NCI-H1694 (cell line): Measurements from ENCODE around the gene OR2G3.

ENCODE experiments used
- DNase-seq: peaks from one replicate; lab custom pipeline; 2025; lab: John Stamatoyannopoulos, UW

OR2G3 gene

DNA sequence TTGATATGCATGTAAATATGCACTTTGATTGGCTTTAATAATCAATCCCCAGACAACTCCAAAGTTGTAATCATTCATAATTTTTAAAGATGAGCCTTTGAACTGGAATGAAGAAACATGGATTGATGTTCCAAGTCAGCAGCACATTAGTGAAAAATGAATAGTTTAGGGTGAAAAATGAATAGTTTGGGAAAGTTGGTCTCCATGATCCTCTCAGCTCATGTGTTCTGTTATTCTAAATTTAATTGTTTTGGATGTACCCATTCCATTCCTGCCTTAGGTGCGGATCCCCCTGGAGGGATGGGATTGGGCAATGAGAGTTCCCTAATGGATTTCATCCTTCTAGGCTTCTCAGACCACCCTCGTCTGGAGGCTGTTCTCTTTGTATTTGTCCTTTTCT is at the start of gene OR2G3:
OR2G3 (plus strand) TSS at position 301 of the 400 bp plus-strand sequence; CDS start at position 301, 0 bp downstream.
- no peak for DNase-seq

DNA sequence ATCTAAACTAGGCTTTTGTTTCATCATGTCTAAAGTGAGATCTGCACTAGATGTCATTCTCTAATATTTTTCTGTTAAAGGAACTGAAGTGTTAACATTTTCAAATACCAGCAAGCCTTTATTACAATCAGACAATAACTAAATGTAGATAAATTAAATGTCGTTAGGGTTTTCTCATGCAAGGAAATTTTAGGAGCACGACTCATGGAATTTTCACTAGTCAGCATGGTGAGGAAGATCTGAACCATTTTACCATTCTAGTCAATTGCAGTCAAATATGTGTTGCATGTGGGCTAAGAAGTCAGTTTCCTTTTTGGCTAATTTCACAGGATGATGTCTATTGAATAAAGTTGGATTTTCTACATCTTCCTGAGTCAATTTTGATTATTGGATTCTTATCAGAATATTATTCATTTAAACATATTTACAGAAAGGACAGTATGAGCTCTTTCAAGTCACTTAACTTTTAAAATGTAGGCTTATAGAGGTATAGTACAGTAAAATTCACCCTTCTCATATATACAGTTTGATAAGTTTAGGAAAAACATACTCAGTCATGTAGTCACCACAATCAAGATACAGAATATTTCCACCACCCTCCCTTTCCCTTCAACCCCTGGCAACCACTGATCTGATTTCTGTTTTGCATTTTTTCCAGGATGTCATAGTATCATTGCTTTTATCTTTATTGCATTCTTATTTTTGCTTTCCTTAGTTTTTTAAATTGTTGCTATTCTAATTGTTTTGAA is 47.3 kb upstream of the OR2G3 start:
- DNase-seq = no peak

DNA sequence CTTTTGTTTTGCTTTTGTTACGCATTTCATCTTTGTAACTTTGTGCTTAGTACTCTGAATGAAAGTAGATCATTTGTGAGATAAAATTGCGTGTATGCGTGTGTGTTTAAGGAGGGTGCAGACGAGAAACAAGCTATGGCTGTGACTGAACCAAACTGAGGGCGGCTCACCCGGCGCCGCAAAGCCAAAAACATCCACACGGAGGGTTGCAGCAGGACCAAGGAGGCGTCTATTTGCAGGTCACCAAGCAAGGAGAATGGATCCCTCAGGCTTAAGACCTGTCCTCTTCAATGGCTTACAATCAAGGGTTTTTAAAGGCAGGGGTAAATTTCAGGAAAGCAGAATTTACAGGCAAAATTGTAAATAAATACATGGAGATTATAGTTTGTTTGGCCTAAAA is 43.7 kb upstream of the OR2G3 start:
- no peak for DNase-seq

DNA sequence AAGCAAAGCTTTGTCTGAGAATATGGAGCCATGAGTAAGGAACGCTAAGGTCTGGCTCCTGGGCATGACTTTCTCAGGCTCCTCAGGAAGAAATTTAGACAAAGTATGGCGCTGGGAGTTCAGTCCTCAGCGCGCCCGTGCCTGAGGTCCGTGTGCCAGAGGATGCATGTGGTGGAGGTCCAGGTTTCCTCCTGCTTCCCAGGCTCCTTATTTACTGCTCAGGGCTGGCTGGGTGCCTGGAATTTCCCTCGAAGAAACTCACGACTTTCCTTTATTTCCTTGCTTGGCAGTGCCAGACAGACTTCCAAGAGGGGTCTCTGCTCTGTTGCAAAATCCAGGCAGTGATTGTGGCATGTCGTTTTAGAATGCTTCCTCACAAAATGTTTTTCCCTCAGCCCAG is 43.2 kb upstream of the OR2G3 start:
- no peak for DNase-seq

DNA sequence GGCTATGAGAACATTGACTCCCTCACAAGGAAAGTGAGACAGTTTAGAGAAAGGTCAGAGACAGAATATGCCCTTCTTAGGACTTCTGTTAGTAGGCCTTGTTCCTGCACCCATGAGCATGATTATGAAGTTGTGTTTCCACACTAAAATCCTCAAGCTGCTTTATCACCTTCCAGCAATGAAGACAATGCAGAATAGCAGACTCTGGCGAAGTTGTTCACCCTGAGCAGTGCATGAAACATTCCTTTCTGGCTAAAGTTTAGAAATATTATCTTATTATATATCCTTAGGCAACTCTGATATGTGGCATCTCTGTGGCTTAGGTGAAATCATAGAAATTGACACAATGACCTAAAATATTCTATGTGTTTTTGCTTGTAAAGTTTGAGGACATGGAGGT is 31.1 kb upstream of the OR2G3 start:
- no peak for DNase-seq

DNA sequence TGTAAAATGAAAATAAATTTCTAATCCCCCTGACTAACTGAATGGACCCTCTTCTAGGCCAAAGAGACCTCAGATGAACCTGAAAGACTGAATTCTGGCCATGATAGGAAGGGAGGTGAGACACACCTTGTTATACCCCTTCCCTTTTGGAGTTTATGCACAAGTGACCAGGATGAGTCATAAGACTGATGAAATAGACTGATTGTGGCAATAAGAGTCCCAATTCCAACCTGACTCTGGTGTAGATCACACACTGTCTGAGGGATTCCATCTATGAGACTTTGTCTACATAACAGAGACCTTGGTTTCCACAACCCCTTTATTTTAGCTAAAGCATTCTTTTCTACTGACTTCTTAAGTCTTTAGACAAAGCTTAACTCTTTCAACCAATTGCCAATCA is 30.7 kb upstream of the OR2G3 start:
- DNase-seq = no peak

DNA sequence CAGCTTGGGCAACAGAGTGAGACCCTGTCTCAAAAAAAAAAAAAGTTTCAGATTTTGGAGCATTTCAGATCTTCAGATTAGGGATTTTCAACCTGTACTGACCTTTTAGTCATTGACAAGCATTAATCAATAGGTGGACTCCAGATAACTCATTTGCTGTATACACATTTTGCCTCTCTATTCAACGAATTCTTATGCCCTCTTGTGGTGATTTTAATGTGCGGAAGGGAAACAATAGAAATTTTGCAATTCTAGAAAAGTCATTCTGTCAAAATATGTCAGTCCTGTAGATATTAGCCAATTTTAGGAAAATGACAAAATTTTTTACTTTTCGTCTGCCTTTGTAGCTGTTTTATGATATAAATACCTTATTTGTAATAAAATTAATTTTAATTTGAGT is 28.9 kb upstream of the OR2G3 start:
- DNase-seq = no peak

DNA sequence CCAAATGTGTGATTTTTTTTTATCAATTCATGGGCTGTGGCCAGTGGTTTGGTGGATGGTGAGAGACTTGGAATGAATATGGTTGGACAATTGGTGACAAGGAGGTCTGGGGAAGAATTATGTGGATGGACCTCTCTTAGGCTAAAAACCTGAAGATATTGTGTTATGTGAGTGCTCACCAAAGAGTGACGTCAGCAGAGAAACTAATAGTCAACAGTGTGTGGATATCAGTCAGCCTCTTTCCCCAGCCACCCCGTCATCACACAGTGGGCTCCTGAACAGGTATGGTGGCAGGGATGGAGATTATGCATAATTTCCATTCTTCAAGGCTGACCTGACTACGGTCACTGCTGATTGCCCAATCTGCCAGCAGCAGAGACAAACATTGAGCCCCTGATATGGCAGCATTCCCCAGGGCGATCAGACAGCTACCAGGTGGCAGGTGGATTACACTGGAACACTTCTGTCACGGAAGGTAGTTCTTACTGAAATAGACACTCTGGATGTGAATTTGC is 26.4 kb upstream of the OR2G3 start:
- DNase-seq = no peak

DNA sequence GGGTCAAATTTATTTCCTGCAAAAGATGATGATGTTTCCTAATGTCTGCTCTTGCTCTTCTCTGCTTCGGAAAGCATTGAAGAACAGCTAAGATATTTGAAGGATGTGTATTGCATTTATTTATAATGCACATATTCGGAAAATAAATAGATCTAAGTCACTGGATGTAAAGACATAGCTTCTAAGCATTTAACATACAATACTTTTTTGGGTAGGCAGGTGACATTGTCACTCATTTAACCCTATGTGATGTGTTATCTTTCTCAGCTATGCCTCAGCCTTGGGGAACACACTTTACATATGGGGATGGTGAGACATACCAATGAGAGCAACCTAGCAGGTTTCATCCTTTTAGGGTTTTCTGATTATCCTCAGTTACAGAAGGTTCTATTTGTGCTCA is 17.3 kb upstream of the OR2G3 start, which contains the start of gene OR2G2:
OR2G2 (plus strand) TSS at position 301 of the 400 bp plus-strand sequence; CDS start at position 301, 0 bp downstream.
- DNase-seq = no peak

DNA sequence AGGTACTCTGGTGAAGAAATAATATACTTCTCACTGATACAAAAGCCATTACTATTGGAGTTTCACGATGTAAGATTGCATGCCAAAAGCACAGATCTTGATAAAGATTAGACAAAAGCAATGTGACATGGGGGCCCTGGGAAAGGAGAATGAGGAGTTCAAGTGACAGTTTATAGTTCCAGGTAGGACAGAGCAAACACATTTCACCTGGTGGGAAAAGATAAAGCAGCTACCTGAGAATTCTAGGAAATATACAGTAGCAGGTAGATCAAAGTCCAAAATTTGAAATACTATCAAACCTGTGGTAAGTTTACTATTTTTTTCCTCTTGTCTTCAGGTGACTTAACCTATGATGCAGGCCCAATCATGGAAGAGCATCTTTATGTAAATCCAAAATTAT is 8.0 kb downstream of the OR2G3 start:
- no peak for DNase-seq

DNA sequence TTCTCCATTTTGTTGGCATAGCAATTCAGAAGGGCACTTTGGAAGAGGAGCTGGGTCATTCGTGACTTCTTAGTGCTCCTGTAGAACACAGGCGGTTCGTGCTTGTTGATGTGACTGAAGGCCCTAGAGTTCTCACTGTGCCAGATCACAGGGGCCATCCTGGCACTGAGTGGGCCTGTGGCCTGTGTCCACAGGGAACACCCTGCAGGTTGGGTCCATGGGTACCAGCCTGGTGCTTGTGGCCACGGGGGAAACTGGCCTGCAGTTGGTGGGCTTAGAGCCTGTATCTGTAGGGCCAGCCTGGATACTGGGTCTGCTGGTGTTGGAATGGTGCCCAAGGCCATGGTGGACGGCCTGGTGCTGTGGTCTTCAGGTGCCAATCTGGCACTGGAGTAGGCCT is 9.2 kb downstream of the OR2G3 start:
- no peak for DNase-seq

DNA sequence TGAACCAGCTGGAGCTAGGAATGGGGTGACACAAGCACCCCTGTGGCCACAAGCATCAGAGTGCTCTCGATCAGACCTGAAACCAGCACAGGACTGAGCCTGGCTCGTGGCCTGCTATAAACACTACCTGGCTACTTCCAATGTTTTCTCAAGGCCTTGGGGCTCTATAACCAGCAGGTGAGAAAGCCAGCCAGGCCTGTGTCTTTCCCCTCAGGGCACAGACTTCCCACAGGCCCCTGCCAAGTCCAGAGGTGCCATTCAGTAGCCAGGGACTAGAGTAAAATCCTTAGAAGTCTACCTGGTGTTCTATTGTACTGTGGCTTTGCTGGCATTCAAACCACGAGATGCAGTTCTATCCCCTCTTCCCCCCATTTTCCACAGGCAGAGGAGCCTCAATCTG is 22.6 kb downstream of the OR2G3 start:
- DNase-seq = no peak

DNA sequence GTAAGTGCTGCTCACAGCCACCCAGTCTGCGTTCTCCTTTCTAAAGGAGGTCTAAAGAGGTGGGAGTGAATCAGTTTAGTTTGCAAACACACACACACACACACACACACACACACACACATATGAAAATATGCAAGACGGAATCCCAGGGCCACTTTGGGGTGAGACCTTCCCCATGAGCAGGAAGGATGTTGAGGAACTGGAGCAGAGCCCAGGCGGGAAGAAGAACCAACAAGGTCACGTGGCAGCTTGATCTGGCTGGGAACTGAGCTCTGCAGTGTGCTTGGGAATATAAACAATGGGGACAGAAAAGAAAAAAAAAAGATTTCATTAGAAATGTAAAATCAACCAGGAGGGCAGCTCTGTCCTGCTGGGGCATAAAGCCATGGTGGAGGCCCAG is 32.6 kb downstream of the OR2G3 start:
- DNase-seq = no peak

DNA sequence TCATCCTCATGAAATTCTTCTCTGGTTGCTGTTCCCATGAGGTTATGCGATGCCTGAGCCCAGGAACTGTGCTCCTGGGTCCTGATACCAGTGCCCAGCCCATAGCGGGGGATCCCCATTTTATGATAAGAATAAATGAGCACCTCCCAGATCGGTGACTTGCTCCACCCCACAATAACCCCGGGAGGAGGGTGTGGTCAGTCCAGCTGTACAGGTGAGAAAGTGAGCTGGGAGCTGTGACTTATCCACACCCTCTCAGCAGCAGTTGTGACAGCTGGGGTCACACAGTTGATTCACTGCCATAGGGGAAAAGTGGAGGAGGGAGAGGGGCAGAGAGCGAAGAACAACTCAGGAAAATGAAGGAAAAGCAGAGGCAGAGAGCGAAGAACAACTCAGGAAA is 33.4 kb downstream of the OR2G3 start:
- DNase-seq = no peak

DNA sequence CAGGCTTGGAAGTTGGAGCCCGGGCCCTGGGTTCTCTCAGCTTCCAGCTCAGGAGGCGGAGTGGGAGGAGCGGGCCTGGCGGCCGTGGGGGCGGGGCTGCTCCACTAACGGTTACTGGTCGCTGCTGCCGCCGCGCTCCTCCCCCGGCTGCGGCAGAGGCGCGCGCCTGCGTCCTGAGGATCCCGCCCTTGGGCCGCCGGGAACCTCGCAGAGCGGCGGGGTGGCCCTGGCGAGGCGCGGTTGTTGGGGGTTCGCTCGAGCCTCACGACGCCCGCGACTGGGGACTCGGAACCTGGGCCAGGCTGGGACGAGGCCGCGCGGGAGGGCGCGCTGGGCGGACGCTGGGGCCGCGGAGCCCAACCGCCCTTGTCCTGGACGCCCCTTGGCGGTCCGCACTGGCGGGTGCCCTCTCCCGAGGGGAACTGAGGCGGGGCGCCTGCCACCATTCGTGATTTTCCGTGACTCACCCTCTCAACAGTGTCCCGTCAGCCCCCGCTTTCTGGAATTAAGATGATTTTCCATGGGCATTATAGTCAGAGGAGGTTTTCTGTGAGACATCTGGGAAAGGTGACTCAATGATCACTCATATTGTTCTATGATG is 34.1 kb downstream of the OR2G3 start:
- DNase-seq = no peak

DNA sequence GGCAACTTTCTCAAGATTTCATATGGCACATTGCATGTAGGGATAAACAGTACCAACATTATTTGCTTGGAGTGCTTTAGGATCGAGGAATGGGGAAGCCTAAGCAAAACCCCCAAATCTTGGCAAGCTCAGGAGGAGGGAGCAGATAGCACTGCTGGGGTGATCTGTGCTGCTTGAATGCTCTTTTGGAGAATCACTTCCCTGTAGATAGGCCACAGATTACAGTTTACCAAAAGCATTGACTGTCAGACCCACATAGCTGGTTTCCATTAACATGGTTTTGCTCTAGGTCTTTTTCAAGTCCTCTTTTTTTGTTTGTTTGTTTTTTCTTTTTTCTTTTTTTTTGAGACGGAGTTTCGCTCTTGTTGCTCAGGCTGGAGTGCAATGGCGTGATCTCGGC is 37.4 kb downstream of the OR2G3 start:
- DNase-seq = no peak

DNA sequence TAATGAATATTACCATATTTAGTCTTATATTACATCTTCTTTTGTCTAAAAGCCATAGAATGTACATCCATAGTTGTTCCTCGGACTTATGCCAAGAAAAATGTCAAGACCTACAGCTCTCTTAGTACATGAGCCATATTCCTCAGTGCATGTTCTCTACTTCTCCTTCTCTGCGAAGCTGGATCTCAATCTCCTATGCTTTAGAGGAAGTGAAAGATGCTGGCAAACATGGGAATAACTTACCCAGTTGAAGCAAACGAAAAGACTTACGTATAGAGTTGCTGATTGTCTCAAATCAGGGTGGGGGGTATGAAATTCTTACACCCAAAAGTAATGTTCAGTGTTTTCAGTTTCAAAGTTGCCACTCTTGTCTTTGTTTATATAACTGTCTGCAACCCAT is 41.5 kb downstream of the OR2G3 start:
- DNase-seq = no peak

DNA sequence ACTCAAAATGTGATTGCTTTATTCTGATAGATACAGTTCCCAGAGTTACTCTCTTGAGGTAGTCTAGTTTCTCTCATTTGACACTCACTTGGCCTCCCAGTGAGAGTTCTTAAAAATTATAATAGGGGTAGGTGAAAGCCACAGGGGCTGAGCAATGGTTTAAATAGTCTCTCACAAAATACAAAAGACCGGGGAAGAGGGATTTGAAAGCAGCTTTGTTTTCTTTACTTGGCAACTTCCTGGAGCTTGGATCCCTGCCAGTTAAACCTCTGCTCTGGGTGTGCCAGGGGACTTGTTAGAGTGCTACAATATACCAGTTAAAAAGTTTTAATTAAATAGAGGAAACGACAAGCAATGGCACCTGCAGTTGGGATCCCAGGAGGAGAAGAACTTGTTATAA is 42.5 kb downstream of the OR2G3 start:
- no peak for DNase-seq

DNA sequence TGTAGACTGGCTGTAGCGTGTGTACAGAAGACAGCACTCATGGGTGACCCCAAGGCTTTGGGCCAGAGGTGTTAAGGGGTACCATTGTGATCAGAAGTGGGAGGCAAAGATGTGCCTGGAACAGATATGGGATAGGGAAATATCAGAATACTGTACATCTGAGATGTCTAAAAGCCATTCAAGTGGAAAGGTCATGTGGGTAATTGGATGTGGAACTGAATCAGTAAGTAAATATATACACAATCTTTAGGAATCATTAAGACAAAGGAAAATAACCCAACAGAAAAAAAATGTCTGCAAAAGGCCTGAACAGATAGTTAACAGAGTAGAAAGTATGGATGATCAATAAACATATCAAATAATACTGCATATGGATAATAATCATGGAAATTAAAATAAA is 47.7 kb downstream of the OR2G3 start:
- no peak for DNase-seq
